ENCODE measurements around the gene TEFM.
"Not testable (repeated sequence)": the region's sequence is repeated elsewhere in the genome, so short reads cannot be mapped to it uniquely, and the experiment has no call there.

The TEFM gene

GRCh38 chr17:30906101-30906911 lies at the start of gene TEFM:
TSS of gene TEFM (minus strand) at chr17:30906238. CDS start at chr17:30906198, 40 bp downstream.
- DNase-seq = peak; percentile 75 to 89

- DNase-seq = peak; percentile 10 to 51
These were observed 48.2 kb upstream of the TEFM start for GRCh38 chr17:30954046-30954830.

GRCh38 chr17:30952638-30953393 lies 46.8 kb upstream of the TEFM start:
- no peak for DNase-seq

GRCh38 chr17:30950669-30951399 lies 44.8 kb upstream of the TEFM start:
- peak; percentile 9 to 14 for DNase-seq

- DNase-seq = no peak
These were observed 44.2 kb upstream of the TEFM start for GRCh38 chr17:30950189-30950588.

- DNase-seq = no peak
These were observed 41.8 kb upstream of the TEFM start for GRCh38 chr17:30947796-30948195.

GRCh38 chr17:30942308-30943079 lies 36.5 kb upstream of the TEFM start:
- DNase-seq = no peak

GRCh38 chr17:30939051-30939689 lies 33.1 kb upstream of the TEFM start:
- no peak for DNase-seq

GRCh38 chr17:30933966-30934365 lies 27.9 kb upstream of the TEFM start:
- DNase-seq = no peak

GRCh38 chr17:30931582-30931981 lies 25.5 kb upstream of the TEFM start:
- not testable (repeated sequence) for DNase-seq

- DNase-seq = no peak
These were observed 24.5 kb upstream of the TEFM start for GRCh38 chr17:30930495-30930894.

GRCh38 chr17:30929861-30930260 lies 23.8 kb upstream of the TEFM start:
- DNase-seq = not testable (repeated sequence)

GRCh38 chr17:30929081-30929633 lies 23.1 kb upstream of the TEFM start:
- DNase-seq = no peak

GRCh38 chr17:30928584-30928983 lies 22.5 kb upstream of the TEFM start:
- DNase-seq = no peak

GRCh38 chr17:30927756-30928155 lies 21.7 kb upstream of the TEFM start:
- no peak for DNase-seq

- DNase-seq = no peak
These were observed 20.5 kb upstream of the TEFM start for GRCh38 chr17:30926516-30926915.

GRCh38 chr17:30924341-30924740 lies 18.3 kb upstream of the TEFM start:
- no peak for DNase-seq

- peak in 1 of 2 donors; percentile 5 for DNase-seq
These were observed 16.4 kb upstream of the TEFM start for GRCh38 chr17:30922235-30923030.

GRCh38 chr17:30921544-30922196 lies 15.6 kb upstream of the TEFM start, which contains the start of gene ADAP2:
TSS of gene ADAP2 (plus strand) at chr17:30921945. CDS start at chr17:30922015, 70 bp downstream.
- DNase-seq = peak in 1 of 2 donors; percentile 15
